NCI-H774 (cell line): ENCODE measurements around the gene ST7L.

ENCODE experiments used
- DNase-seq: peaks from one replicate; lab custom pipeline; 2025; lab: John Stamatoyannopoulos, UW

Gene ST7L

GRCh38 chr1:112618114-112618720 is 724 bp downstream of the ST7L start:
- DNase-seq: no peak

GRCh38 chr1:112614460-112615065 is 4.4 kb downstream of the ST7L start:
- DNase-seq: no peak

DNA sequence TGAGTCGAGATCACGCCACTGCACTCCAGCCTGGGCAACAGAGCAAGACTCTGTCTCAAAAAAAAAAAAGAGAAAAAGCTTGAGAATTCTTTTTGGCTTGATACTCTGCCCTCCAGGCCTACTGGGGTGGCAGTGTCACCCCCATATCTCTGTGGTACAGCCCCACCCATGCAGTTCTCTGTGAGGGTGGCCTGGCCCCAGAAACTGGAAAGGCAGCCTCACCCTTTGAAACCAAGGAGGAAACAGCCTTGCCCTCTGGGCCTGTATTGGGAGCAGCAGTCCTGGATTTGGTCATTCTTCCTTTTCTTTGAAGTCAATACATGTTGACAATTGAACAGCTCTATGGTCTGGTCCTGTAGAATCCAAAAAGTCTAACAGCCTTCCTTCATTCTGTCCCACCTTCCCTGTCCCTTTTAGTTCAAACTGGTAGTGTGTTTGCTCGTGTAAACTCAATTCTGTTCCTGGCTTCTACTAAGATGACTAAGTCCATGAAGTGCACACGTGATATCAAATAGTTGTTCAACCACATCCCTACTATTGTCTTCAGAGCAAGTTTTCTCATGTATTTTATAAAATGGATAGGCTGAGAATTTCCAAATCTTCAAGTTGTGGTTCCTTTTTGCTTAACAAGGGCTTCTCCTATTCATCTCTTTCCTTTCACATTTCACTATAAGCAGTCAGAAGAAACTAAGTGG is 13.2 kb downstream of the ST7L start:
- no peak for DNase-seq

DNA sequence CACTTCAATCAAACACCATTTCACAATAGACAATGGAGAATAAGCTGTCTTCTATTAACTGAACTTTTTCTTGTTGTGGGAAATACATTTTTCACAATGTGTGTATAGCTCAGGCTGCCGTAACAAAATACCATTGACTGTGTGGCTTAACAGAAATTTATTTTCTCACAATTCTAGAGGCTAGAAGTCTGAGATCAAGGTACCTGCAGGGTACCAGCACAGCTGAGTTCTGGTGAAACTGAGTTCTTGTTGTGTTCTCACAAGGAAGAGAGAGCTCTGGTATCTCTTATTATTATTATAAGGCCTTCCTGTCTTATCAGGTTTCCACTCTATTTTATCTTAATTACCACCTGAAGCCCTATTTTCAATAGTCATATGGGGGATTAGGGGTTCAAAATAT is 15.4 kb downstream of the ST7L start:
- no peak for DNase-seq

GRCh38 chr1:112603012-112603411 is 15.9 kb downstream of the ST7L start:
- no peak for DNase-seq

DNA sequence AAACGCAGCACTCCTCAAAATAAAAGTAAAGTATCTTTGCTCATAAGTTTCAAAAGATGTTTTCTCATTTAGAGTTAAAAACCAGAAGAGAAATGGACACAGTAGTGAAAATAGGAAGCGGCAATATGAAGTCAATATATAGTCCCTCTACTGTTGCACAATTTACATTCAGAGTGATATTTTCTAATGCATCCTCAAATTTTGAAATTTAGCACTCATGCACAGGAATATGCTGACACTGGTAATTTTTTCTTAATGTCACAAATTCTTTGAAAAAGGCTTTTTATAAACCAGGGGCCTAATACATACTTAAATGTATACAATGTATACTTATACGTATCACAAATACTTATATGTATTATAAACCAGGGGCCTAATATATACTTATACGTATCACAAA is 19.5 kb downstream of the ST7L start:
- DNase-seq: no peak

- no peak for DNase-seq
Observed at GRCh38 chr1:112594208-112594876, 24.6 kb downstream of the ST7L start.

GRCh38 chr1:112589766-112590165 is 29.2 kb downstream of the ST7L start:
- DNase-seq: no peak

DNA sequence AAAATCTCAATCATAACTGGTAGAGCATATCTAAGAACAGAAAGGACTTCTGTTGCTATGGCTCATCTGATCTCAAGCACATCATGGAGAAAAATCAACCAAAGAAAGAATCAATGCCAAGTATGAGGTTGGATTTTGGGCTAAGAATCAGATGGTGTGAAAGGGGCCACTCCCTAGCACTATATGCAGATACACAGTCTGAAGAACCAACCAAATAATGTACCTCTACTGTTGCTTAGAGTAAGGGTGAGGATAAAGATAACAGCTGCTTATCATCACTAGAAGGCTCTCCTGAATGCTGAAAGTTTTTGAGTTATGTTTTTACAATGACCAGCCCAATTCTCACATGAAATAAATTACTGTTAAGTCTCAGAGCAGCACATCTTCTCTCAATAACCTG is 35.6 kb downstream of the ST7L start:
- no peak for DNase-seq

- DNase-seq: no peak
Observed at GRCh38 chr1:112581586-112582192, 37.3 kb downstream of the ST7L start.

- no peak for DNase-seq
Observed at GRCh38 chr1:112579801-112580510, 39.0 kb downstream of the ST7L start.

DNA sequence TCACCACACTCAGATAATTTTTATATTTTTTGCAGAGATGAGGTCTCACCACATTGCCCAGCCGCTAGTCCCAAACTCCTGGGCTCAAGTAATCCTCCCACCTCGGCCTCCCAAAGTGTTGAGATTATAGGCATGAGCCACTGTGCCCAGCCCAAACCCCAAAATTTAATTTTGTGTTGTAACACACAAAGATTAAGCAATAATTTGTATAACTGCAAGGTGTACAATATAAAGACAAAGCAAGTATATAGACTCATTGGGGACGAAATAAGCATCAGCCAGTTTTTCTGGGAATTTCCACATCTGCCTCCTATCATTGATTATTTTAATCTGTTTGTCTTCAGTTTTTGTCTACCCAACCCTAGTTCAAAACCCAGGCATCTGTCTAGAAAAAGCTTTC is 42.7 kb downstream of the ST7L start:
- no peak for DNase-seq

DNA sequence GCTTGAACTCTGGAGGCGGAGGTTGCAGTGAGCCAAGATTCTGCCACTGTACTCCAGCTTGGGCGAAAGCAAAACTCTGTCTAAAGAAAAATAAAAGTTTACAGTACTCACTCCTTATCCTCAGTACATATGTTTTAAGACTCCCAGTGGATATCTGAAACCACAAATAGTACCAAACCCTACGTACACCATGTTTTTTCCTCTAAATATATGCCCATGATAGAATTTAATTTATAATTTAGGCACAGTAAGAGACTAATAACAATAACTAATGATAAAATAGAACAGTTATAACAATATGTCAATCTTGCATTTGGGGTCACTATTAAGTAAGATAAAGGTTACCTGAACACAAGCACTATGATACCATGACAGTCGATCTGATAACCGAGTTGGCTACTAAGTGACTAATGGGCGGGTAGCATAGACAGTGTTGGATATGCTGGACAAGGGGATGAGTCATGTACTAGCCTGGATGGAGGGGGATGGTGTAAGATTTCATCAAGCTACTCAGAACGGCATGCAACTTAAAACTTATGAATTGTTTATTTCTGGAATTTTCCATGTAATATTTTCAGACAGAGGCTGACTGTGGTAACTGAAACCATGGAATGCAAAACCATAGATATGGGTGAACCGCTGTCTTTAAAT is 43.7 kb downstream of the ST7L start:
- DNase-seq: no peak

- no peak for DNase-seq
Observed at GRCh38 chr1:112565800-112566199, 53.1 kb downstream of the ST7L start.

DNA sequence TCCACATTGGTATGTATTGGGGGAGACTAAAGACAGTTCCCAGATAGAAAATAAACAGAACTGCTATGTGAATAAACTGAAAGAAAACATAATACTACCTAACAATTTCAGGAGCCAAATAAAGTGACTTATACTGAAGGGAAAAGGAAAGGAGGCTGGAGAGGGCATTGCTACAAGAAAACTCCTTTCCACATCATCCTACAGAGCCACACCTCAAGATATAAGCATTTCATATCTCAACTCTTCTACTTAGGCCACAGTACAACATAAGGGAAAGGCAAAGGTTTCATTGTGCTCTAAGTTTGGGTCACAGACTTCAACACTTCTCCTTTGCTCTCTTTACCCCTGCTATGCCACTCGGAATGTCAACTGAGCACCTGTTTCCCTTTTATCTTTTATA is 54.9 kb downstream of the ST7L start:
- no peak for DNase-seq

DNA sequence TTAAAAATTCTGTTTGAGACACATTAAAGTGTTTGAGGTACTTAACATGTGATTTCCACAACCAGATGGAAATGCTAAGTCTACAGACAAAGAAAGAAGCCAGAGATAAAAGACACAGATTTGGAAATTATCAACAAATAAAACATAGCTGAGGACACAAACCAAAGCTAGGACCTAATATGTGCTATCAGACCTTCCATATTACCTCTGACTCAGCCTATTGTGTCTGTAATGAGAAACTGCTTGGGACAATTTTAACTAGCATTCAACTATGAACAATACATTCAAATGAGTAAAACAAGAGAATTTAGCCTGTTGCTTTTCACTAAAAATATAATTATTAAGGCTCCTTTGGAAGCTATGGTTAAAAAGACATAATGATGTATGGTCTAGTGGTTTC is 55.6 kb downstream of the ST7L start:
- DNase-seq: no peak

- no peak for DNase-seq
Observed at GRCh38 chr1:112558634-112559033, 60.3 kb downstream of the ST7L start.

DNA sequence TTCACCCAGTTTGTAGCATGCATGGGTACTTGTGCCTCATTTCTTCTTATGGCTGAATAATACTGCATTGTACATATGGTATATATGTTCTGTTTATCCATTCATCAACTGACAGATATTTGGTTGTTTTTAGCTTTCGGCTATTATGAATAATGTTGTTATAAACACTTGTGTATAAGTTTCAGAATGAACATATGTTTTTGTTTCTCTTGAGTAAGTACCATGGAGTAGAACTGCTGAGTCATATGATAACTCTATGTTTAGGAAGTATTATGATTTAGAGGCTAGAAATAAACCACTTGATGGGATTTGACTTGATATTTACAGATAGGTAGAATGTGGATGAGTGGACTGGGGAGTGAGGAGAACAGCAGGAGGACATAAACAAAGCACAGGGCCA is 61.6 kb downstream of the ST7L start:
- no peak for DNase-seq

DNA sequence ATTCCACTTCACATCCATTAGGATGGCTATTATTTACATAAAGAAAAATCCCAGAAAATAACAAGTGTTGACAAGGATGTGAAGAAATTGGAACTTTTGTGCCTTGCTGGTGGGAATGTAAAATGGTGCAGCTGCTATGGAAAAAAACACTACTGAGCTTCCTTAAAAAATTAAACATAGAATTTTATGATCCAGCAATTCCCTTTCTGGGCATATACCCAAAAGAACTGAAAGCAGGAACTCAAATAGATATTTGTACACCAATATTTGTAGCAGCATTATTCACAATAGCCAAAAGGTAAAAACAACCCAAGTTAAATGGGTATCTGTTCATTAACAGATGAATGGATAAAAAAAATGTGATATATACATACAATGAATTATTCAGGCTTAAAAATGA is 64.5 kb downstream of the ST7L start:
- DNase-seq: no peak

GRCh38 chr1:112549590-112549989 is 69.4 kb downstream of the ST7L start:
- no peak for DNase-seq

- no peak for DNase-seq
Observed at GRCh38 chr1:112548547-112548946, 70.4 kb downstream of the ST7L start.

- DNase-seq: no peak
Observed at GRCh38 chr1:112546076-112546475, 72.9 kb downstream of the ST7L start.
